ENCODE measurements around the gene FAAP100.

FAAP100 gene

DNA sequence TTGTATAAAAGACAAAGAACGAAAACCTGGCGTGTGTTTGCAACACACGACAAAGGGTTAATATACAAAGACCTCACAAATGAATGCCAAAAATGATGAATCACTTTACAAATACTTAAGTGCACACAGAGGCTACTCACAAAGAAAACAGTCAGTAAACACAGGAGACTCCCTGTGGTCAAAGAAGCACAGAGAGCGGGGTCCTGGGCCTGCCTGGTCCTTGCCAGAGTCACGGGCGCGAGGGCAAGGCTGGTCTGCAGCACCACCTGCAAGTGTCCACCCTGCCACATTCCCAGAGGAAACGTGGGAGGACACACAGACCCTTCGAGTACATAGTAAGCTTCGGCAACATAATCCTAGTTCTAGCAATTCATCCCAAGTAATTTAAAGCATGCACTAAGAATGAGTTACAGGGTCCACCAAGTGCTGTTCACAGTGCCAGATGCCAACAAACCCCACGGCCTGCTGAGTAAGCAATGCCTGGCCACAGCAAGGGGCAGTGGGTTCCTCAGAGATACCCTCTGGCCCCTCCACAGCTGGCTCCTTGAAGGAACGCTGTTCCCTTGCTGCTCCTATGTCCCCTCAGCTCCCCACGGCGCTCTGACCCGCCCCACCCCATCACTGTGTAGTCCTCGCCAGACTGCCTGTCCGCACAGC is 24.6 kb upstream of the FAAP100 start:
- Histone ChIP-seq H3K36me3 (ENCODE audit: control insufficient read depth in 1 of 2, insufficient read depth in 2 of 2, low read length in 2 of 2) (peaks cover 15 to 72% of the 10 kb centered on the region in 2 donors), H3K9me3 (ENCODE audit: control insufficient read depth in 1 of 2, low read length in 2 of 2) (no peaks in the 10 kb centered on the region), H3K27me3 (ENCODE audit: control insufficient read depth in 1 of 2, insufficient read depth in 2 of 2, low read length in 2 of 2) (no peaks in the 10 kb centered on the region), H3K4me1 (ENCODE audit: control insufficient read depth in 1 of 2, insufficient read depth in 2 of 2, low read length in 2 of 2) (no peaks in the 10 kb centered on the region), H3K27ac (ENCODE audit: low read depth, low read length) (no peak overlapping the region), H3K9ac (ENCODE audit: low read depth in 1 of 2, low read length in 2 of 2) (no peak overlapping the region), H3K4me3 (ENCODE audit: low read depth in 1 of 2, low read length in 2 of 2) (no peak overlapping the region)

DNA sequence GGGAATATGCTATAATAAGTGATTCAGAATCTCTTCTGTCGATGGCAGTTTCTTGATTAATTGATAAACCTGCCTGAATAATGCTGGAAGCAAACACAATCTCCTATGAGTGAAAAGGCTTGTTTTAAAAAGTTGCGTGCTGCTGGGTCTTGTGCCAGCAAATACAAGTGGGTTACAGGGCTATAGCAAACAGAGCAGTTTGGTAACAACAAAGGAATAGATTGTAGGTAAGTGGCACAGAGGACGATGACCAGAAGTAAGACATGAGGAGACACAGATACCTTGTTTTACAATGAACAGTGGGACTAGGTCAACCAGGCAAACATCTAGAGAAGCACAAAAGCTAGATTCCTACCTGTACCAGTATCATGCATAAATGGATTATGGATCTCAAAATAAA is 23.7 kb upstream of the FAAP100 start:
- Histone ChIP-seq H3K9me3 (ENCODE audit: control insufficient read depth in 1 of 2, low read length in 2 of 2) (no peaks in the 10 kb centered on the region), H3K4me1 (ENCODE audit: control insufficient read depth in 1 of 2, insufficient read depth in 2 of 2, low read length in 2 of 2) (no peaks in the 10 kb centered on the region), H3K9ac (ENCODE audit: low read depth in 1 of 2, low read length in 2 of 2) (no peak overlapping the region), H3K27me3 (ENCODE audit: control insufficient read depth in 1 of 2, insufficient read depth in 2 of 2, low read length in 2 of 2) (no peaks in the 10 kb centered on the region), H3K36me3 (ENCODE audit: control insufficient read depth in 1 of 2, insufficient read depth in 2 of 2, low read length in 2 of 2) (peaks cover 19 to 74% of the 10 kb centered on the region in 2 donors), H3K27ac (ENCODE audit: low read depth, low read length) (no peak overlapping the region), H3K4me3 (ENCODE audit: low read depth in 1 of 2, low read length in 2 of 2) (no peak overlapping the region)

DNA sequence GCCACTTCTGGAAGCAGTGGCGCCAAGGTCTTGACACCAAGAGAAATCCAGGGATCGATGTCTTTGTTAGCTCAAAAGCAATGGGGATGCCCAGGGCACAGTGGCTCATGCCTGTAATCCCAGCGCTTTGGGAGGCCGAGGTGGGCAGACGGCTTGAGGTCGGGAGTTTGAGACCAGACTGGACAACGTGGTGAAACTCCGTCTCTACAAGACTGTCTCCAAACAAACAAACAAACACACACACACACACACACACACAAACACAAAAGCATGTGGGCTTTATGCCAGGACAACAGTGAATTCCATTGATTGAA is 22.4 kb upstream of the FAAP100 start:
- Histone ChIP-seq H3K27ac (ENCODE audit: low read depth, low read length) (no peak overlapping the region), H3K27me3 (ENCODE audit: control insufficient read depth in 1 of 2, insufficient read depth in 2 of 2, low read length in 2 of 2) (no peaks in the 10 kb centered on the region), H3K4me3 (ENCODE audit: low read depth in 1 of 2, low read length in 2 of 2) (no peak overlapping the region), H3K9me3 (ENCODE audit: control insufficient read depth in 1 of 2, low read length in 2 of 2) (no peaks in the 10 kb centered on the region), H3K4me1 (ENCODE audit: control insufficient read depth in 1 of 2, insufficient read depth in 2 of 2, low read length in 2 of 2) (no peaks in the 10 kb centered on the region), H3K9ac (ENCODE audit: low read depth in 1 of 2, low read length in 2 of 2) (no peak overlapping the region), H3K36me3 (ENCODE audit: control insufficient read depth in 1 of 2, insufficient read depth in 2 of 2, low read length in 2 of 2) (peaks cover 31 to 76% of the 10 kb centered on the region in 2 donors)

DNA sequence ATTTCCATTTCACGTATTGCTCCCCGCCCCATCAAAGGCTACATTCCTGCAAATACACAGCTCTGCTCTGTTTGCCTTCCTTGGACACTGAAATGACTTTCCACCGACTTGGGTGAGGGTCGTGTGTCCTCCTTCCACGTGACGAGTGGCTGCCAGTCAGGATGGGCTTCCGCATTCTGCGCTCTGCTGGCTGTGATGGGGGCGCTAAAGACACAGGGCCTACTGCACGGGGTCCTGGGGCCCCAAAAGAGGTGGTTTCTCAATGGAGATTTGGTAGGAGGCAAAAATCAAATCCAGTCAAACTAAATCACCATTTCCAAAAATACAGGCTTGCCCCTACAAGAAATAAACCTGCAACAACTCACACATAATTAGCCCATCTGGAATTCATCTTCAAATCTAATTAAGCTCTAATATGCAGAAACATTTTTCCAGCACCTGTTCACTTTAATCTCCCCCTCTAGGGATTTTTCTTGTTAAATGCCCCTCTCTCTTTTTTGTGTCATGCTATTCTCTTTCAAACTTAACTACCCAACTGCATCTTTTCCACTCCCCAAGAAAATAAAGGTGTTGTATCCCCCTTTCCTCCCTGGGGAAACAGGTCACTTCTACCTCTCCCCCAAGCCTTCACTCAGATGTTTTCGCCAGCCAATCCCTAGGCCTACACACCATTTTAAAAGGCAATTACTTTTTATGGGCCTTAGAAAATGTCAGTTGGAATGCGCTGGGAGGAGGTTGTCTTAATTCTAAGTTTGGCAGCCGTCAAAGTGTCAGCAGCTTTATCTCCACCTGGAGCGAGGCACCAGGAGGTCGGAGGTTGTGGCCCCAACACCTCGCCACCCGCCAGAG is 21.9 kb upstream of the FAAP100 start:
- no peaks in the 10 kb centered on the region for H3K4me1 ChIP-seq (ENCODE audit: control insufficient read depth in 1 of 2, insufficient read depth in 2 of 2, low read length in 2 of 2)
- no peaks in the 10 kb centered on the region for H3K27me3 ChIP-seq (ENCODE audit: control insufficient read depth in 1 of 2, insufficient read depth in 2 of 2, low read length in 2 of 2)
- H3K9me3 ChIP-seq (ENCODE audit: control insufficient read depth in 1 of 2, low read length in 2 of 2): no peaks in the 10 kb centered on the region
- H3K4me3 ChIP-seq (ENCODE audit: low read depth in 1 of 2, low read length in 2 of 2): no peak overlapping the region
- peaks cover 37 to 76% of the 10 kb centered on the region in 2 donors for H3K36me3 ChIP-seq (ENCODE audit: control insufficient read depth in 1 of 2, insufficient read depth in 2 of 2, low read length in 2 of 2)
- no peak overlapping the region for H3K27ac ChIP-seq (ENCODE audit: low read depth, low read length)
- no peak overlapping the region for H3K9ac ChIP-seq (ENCODE audit: low read depth in 1 of 2, low read length in 2 of 2)

DNA sequence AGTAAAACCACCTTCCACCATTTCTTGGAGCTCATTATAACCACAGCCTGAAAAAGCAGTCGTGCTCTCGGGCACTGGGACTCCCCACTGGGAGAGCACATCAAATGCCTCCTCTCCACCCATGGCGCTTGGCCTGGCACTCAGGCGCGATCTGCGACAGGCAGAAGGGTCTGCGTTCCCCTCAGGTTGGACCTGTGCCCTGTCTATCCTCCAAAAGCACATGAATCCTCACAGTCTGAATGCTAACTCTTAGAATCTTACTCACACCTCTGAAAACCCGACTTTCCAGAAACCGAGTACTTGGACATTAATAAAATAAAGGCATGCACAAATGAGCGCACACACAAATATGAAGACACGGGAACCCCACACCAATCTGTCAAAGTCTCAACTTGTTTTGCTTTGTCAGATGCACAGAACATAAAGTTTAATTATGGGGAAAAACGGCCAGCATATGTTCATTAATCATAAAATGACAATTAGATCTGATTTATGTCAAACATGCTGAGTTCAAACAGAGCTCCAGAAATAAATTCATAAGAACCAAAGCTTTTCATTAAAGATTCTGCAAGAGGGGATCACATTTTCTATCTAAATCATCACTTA is 20.5 kb upstream of the FAAP100 start:
- H3K9me3 ChIP-seq (ENCODE audit: control insufficient read depth in 1 of 2, low read length in 2 of 2): no peaks in the 10 kb centered on the region
- no peaks in the 10 kb centered on the region for H3K27me3 ChIP-seq (ENCODE audit: control insufficient read depth in 1 of 2, insufficient read depth in 2 of 2, low read length in 2 of 2)
- no peak overlapping the region for H3K9ac ChIP-seq (ENCODE audit: low read depth in 1 of 2, low read length in 2 of 2)
- H3K4me1 ChIP-seq (ENCODE audit: control insufficient read depth in 1 of 2, insufficient read depth in 2 of 2, low read length in 2 of 2): peaks cover 0 to 7% of the 10 kb centered on the region in 2 donors
- H3K27ac ChIP-seq (ENCODE audit: low read depth, low read length): no peak overlapping the region
- peaks cover 47 to 73% of the 10 kb centered on the region in 2 donors for H3K36me3 ChIP-seq (ENCODE audit: control insufficient read depth in 1 of 2, insufficient read depth in 2 of 2, low read length in 2 of 2)
- H3K4me3 ChIP-seq (ENCODE audit: low read depth in 1 of 2, low read length in 2 of 2): no peak overlapping the region

DNA sequence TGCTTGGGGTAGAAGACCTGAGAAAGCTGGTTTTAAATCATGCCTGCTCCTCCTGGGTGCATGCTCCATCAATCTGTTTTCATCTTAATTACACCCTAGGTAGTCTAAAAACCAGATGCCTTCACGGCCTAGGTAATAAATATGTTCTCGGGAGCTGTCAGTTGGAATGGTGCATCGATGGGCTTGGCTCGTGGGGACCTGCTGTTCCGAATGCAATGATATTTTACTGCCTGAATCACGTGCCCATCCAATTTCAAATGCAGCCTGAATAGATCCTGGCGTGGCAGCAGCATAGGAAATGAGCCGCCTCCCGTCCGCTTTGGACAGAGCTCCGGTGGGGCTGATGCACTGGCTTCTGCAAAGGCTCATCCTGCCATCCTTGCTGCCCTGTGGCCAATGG is 18.8 kb upstream of the FAAP100 start:
- no peaks in the 10 kb centered on the region for H3K27me3 ChIP-seq (ENCODE audit: control insufficient read depth in 1 of 2, insufficient read depth in 2 of 2, low read length in 2 of 2)
- peaks cover 15 to 24% of the 10 kb centered on the region in 2 donors for H3K4me1 ChIP-seq (ENCODE audit: control insufficient read depth in 1 of 2, insufficient read depth in 2 of 2, low read length in 2 of 2)
- H3K9me3 ChIP-seq (ENCODE audit: control insufficient read depth in 1 of 2, low read length in 2 of 2): no peaks in the 10 kb centered on the region
- H3K27ac ChIP-seq (ENCODE audit: low read depth, low read length): no peak overlapping the region
- H3K9ac ChIP-seq (ENCODE audit: low read depth in 1 of 2, low read length in 2 of 2): no peak overlapping the region
- peaks cover 46 to 74% of the 10 kb centered on the region in 2 donors for H3K36me3 ChIP-seq (ENCODE audit: control insufficient read depth in 1 of 2, insufficient read depth in 2 of 2, low read length in 2 of 2)
- no peak overlapping the region for H3K4me3 ChIP-seq (ENCODE audit: low read depth in 1 of 2, low read length in 2 of 2)

DNA sequence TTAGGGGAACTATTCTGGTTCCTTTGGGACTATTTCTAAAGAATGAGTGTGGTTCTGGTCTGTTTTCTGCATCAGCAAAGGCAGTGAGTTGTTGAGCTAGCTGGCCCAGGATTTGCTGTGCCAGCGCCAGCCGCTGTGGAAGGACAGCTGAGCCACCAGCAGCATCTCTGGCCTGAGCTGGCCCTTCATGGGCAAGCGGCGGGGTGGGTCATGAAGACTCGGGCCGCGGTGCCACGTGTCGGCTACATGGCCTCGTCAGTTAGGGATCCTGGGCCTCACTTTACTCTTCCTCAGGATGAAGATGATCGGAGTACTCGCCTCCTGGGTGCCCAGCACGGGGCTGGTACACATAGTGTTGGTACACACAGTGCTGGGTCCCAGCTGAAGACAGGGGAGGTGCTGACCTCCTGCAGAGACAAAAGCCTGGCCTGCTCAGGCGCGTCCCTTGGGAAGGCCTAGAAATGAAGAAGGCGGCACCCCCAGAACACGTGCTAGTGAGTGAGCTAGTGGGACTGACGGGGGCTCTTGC is 17.9 kb upstream of the FAAP100 start:
- H3K36me3 ChIP-seq (ENCODE audit: control insufficient read depth in 1 of 2, insufficient read depth in 2 of 2, low read length in 2 of 2): peaks cover 39 to 76% of the 10 kb centered on the region in 2 donors
- no peaks in the 10 kb centered on the region for H3K9me3 ChIP-seq (ENCODE audit: control insufficient read depth in 1 of 2, low read length in 2 of 2)
- no peak overlapping the region for H3K9ac ChIP-seq (ENCODE audit: low read depth in 1 of 2, low read length in 2 of 2)
- no peaks in the 10 kb centered on the region for H3K27me3 ChIP-seq (ENCODE audit: control insufficient read depth in 1 of 2, insufficient read depth in 2 of 2, low read length in 2 of 2)
- H3K27ac ChIP-seq (ENCODE audit: low read depth, low read length): no peak overlapping the region
- no peak overlapping the region for H3K4me3 ChIP-seq (ENCODE audit: low read depth in 1 of 2, low read length in 2 of 2)
- H3K4me1 ChIP-seq (ENCODE audit: control insufficient read depth in 1 of 2, insufficient read depth in 2 of 2, low read length in 2 of 2): peaks cover 15 to 27% of the 10 kb centered on the region in 2 donors

DNA sequence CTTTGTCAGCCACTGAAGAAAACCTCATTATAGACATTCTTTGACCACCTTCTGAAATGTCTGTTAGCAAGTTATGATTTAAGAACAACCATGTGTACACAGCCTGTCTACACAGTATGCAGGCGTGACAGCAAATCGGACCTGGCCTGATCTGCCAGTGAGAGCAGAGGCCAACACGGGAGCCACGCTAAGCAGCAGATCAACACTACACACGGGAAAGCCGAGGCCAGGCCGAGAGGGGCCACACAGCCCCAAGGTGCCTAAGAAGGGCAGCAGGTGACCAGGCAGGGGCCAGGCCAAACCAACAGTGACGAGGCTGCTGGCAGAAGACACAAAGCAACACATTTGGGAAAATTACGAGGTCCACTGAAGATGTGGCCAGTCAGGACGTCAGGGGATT is 16.3 kb upstream of the FAAP100 start:
- Histone ChIP-seq H3K9ac (ENCODE audit: low read depth in 1 of 2, low read length in 2 of 2) (no peak overlapping the region), H3K4me3 (ENCODE audit: low read depth in 1 of 2, low read length in 2 of 2) (no peak overlapping the region), H3K9me3 (ENCODE audit: control insufficient read depth in 1 of 2, low read length in 2 of 2) (no peaks in the 10 kb centered on the region), H3K27me3 (ENCODE audit: control insufficient read depth in 1 of 2, insufficient read depth in 2 of 2, low read length in 2 of 2) (no peaks in the 10 kb centered on the region), H3K36me3 (ENCODE audit: control insufficient read depth in 1 of 2, insufficient read depth in 2 of 2, low read length in 2 of 2) (peaks cover 39 to 82% of the 10 kb centered on the region in 2 donors), H3K27ac (ENCODE audit: low read depth, low read length) (no peak overlapping the region), H3K4me1 (ENCODE audit: control insufficient read depth in 1 of 2, insufficient read depth in 2 of 2, low read length in 2 of 2) (peaks cover 15 to 27% of the 10 kb centered on the region in 2 donors)

DNA sequence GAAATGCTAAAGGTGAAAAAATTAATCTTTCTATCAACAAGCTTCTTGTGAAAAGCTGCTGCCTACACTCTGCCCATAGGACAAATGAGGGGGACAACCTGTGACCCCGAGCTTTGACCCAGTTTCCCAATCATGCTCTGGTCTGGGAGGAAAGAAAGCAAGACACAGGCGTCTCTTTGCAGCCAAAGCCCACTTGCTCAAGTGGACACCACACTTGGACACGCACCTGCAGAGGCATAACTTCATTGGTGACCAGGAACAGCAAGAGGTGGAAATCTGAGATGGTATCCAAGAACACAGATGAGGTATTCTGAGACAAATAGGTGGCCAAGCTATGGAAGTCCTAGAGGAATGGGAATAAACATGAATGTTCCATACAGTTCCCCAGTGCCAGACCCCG is 15.0 kb upstream of the FAAP100 start:
- Histone ChIP-seq H3K27me3 (ENCODE audit: control insufficient read depth in 1 of 2, insufficient read depth in 2 of 2, low read length in 2 of 2) (no peaks in the 10 kb centered on the region), H3K4me1 (ENCODE audit: control insufficient read depth in 1 of 2, insufficient read depth in 2 of 2, low read length in 2 of 2) (peaks cover 15 to 27% of the 10 kb centered on the region in 2 donors), H3K9me3 (ENCODE audit: control insufficient read depth in 1 of 2, low read length in 2 of 2) (no peaks in the 10 kb centered on the region), H3K9ac (ENCODE audit: low read depth in 1 of 2, low read length in 2 of 2) (no peak overlapping the region), H3K36me3 (ENCODE audit: control insufficient read depth in 1 of 2, insufficient read depth in 2 of 2, low read length in 2 of 2) (peaks cover 43 to 87% of the 10 kb centered on the region in 2 donors), H3K27ac (ENCODE audit: low read depth, low read length) (no peak overlapping the region), H3K4me3 (ENCODE audit: low read depth in 1 of 2, low read length in 2 of 2) (peak overlapping the region in 1 of 2 donors; percentile 29)

All from duodenal mucosa (tissue), 2 donors.